ENCODE data around the gene TNFRSF21.

The TNFRSF21 gene

DNA sequence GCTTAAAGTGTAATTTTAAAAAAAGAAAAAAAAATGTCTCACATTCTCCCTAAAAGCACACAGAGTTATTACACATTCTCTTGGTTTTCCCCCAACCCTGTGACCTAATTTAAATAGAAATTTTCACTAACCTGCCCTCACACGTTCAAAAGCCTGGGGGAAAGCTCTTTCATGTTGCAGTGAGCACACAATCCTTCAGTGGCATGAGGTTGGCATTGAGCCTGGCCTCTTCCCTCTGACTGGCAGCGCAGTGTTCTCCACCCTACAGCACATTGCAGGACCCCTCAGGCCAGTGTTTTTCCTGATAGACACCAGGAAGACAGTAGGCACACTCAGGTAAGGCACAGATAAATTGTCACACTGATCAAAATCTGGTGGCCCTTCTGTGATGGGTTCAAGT is 34.1 kb downstream of the TNFRSF21 start:
- TF ChIP-seq, protein P1, sequence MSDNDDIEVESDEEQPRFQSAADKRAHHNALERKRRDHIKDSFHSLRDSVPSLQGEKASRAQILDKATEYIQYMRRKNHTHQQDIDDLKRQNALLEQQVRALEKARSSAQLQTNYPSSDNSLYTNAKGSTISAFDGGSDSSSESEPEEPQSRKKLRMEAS (IDR thresholded peaks at IDR 0.05), result no peak
- TF ChIP-seq ZBTB7A (IDR thresholded peaks at IDR 0.05; ENCODE audit: low read depth) (no peak), TCF12 (IDR thresholded peaks at IDR 0.05; ENCODE audit: low read depth) (no peak), RAD21 (IDR thresholded peaks at IDR 0.05; ENCODE audit: low read depth) (no peak), CREB1 (IDR thresholded peaks at IDR 0.05; ENCODE audit: low read depth) (no peak), CEBPB (IDR thresholded peaks at IDR 0.05) (no peak), YY1 (IDR thresholded peaks at IDR 0.05; ENCODE audit: low read depth) (no peak)
- TF ChIP-seq, protein P2, sequence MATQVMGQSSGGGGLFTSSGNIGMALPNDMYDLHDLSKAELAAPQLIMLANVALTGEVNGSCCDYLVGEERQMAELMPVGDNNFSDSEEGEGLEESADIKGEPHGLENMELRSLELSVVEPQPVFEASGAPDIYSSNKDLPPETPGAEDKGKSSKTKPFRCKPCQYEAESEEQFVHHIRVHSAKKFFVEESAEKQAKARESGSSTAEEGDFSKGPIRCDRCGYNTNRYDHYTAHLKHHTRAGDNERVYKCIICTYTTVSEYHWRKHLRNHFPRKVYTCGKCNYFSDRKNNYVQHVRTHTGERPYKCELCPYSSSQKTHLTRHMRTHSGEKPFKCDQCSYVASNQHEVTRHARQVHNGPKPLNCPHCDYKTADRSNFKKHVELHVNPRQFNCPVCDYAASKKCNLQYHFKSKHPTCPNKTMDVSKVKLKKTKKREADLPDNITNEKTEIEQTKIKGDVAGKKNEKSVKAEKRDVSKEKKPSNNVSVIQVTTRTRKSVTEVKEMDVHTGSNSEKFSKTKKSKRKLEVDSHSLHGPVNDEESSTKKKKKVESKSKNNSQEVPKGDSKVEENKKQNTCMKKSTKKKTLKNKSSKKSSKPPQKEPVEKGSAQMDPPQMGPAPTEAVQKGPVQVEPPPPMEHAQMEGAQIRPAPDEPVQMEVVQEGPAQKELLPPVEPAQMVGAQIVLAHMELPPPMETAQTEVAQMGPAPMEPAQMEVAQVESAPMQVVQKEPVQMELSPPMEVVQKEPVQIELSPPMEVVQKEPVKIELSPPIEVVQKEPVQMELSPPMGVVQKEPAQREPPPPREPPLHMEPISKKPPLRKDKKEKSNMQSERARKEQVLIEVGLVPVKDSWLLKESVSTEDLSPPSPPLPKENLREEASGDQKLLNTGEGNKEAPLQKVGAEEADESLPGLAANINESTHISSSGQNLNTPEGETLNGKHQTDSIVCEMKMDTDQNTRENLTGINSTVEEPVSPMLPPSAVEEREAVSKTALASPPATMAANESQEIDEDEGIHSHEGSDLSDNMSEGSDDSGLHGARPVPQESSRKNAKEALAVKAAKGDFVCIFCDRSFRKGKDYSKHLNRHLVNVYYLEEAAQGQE (IDR thresholded peaks at IDR 0.05; ENCODE audit: low read depth), result no peak

- no peak for TF ChIP-seq EGR1 (IDR thresholded peaks at IDR 0.05)
- no peak for TF ChIP-seq NFIC (IDR thresholded peaks at IDR 0.05)
- no peak for TF ChIP-seq TCF12 (IDR thresholded peaks at IDR 0.05; ENCODE audit: low read depth)
- TF ChIP-seq CREB1 (IDR thresholded peaks at IDR 0.05; ENCODE audit: low read depth), result no peak
- no peak for TF ChIP-seq CEBPB (IDR thresholded peaks at IDR 0.05)
- TF ChIP-seq FOXM1 (IDR thresholded peaks at IDR 0.05; ENCODE audit: borderline replicate concordance, low read depth), result no peak
- TF ChIP-seq YY1 (IDR thresholded peaks at IDR 0.05; ENCODE audit: low read depth), result no peak
- TF ChIP-seq, protein P2 (IDR thresholded peaks at IDR 0.05; ENCODE audit: low read depth), result no peak
These were observed 41.0 kb downstream of the TNFRSF21 start for GRCh38 chr6:47268572-47269187.

- TF ChIP-seq CREB1 (IDR thresholded peaks at IDR 0.05; ENCODE audit: low read depth) (no peak), EGR1 (IDR thresholded peaks at IDR 0.05) (no peak), TAF1 (IDR thresholded peaks at IDR 0.05; ENCODE audit: low read depth) (no peak)
- TF ChIP-seq, protein P2 (IDR thresholded peaks at IDR 0.05; ENCODE audit: low read depth), result no peak
These were observed 42.4 kb downstream of the TNFRSF21 start for GRCh38 chr6:47267301-47267700.

- no peak for TF ChIP-seq FOXM1 (IDR thresholded peaks at IDR 0.05; ENCODE audit: borderline replicate concordance, low read depth)
- TF ChIP-seq TEAD4 (IDR thresholded peaks at IDR 0.05), result no peak
- TF ChIP-seq, protein P3, sequence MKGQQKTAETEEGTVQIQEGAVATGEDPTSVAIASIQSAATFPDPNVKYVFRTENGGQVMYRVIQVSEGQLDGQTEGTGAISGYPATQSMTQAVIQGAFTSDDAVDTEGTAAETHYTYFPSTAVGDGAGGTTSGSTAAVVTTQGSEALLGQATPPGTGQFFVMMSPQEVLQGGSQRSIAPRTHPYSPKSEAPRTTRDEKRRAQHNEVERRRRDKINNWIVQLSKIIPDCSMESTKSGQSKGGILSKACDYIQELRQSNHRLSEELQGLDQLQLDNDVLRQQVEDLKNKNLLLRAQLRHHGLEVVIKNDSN (IDR thresholded peaks at IDR 0.05), result no peak
- TF ChIP-seq EGR1 (IDR thresholded peaks at IDR 0.05), result no peak
- TF ChIP-seq ZBTB7A (IDR thresholded peaks at IDR 0.05; ENCODE audit: low read depth), result no peak
- TF ChIP-seq, protein P2 (IDR thresholded peaks at IDR 0.05; ENCODE audit: low read depth), result no peak
- TF ChIP-seq RAD21 (IDR thresholded peaks at IDR 0.05; ENCODE audit: low read depth), result no peak
- no peak for TF ChIP-seq NFIC (IDR thresholded peaks at IDR 0.05)
- no peak for TF ChIP-seq CREB1 (IDR thresholded peaks at IDR 0.05; ENCODE audit: low read depth)
- TF ChIP-seq, protein P1 (IDR thresholded peaks at IDR 0.05), result no peak
- TF ChIP-seq CEBPB (IDR thresholded peaks at IDR 0.05), result no peak
- no peak for TF ChIP-seq TAF1 (IDR thresholded peaks at IDR 0.05; ENCODE audit: low read depth)
- no peak for TF ChIP-seq EP300 (IDR thresholded peaks at IDR 0.05; ENCODE audit: borderline replicate concordance)
- no peak for TF ChIP-seq YY1 (IDR thresholded peaks at IDR 0.05; ENCODE audit: low read depth)
- no peak for TF ChIP-seq TCF12 (IDR thresholded peaks at IDR 0.05; ENCODE audit: low read depth)
These were observed 43.7 kb downstream of the TNFRSF21 start for GRCh38 chr6:47265971-47266370.

All from Ishikawa (cell line).